ENCODE data around the gene SNTG2. TPM values are rescaled to one million over a fixed set of nuclear protein-coding genes. Genes with fewer than 3 reads are reported as not detected.

The SNTG2 gene
- total and polyA plus RNA-seq, 2 donors (not counting 3 experiments of a cell fraction or from before 2014, with no cell fraction given) = not detected

DNA sequence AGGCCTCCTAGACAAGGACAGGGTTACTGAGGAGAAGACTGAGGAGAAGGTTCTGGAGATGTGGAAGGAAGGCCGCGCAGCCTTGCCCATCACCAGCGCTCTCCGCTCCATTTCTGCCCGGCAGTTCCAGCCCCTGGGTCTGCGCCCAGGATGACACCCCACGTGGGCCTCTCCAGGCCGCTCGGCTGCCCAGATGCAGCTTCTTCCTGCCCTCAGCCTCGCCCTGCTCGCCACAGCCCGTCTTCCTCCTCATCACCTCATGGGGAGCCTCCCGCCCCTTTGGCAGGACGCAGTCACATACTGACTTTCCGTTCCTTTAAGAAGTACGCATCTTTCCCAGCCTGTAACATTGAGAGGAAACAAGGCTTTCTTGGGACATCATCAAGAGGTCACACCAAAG is 37.1 kb downstream of the SNTG2 start:
- dilution Hi-C loops (cut with MboI; ENCODE audit: extremely low pct_ligation_motif_present, low sequenced_read_pairs) = no loop called here
- POLR2A ChIA-PET = no interaction called here

DNA sequence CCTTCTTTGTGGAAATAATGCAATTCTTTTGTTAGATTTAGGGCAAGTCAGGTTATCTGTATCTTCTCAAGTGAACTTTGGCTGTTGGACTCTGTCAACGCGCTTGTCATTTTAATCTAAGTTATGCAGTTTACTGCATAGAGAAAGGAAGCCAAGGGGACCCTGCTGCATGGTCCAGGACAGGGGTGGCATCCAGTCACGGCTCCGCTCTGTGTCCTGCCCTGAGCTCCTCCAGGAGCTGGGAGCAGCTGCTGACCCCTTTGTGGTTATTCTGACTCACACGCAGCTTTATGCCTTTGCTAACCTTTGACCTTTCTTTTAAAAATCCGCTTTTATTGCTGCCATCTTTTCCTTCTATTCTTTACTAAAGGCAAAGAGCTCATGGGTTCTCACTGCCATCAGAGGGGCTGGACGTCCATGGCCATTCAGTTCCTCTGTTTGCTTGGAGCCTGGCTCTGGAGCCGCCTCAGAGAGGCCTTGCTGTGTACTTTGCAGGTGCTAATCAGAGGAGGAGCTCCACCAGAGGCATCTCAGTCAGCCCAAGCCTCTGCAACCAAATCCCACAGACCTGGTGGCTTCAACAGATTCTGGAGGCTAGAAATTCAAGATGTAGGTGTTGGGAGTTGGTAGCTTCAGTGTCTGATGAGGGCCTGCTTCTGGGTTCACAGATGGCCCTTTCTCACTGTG is 39.3 kb downstream of the SNTG2 start:
- Histone ChIP-seq H3K4me1 (ENCODE audit: control insufficient read depth, extremely low read depth, insufficient read depth, low read length) (no peaks in the 10 kb centered on the region), H2AFZ (ENCODE audit: low read depth, low read length) (no peak overlapping the region), H4K20me1 (replicated peaks; ENCODE audit: control insufficient read depth, extremely low read depth, insufficient read depth, low read length) (no peaks in the 10 kb centered on the region), H3K27me3 (ENCODE audit: control insufficient read depth in 2 of 2, insufficient read depth in 2 of 2, low read length in 2 of 2) (no peaks in the 10 kb centered on the region), H3K9me3 (replicated peaks; ENCODE audit: control insufficient read depth, insufficient read depth, low read length) (no peaks in the 10 kb centered on the region), H3K4me3 (replicated peaks in 1 of 3; ENCODE audit: insufficient read depth in 1 of 3, low read depth in 1 of 3, low read length in 3 of 3) (no peak overlapping the region), H3K4me2 (ENCODE audit: insufficient read depth, low read length) (no peak overlapping the region), H3K27ac (ENCODE audit: insufficient read depth, low read depth, low read length) (no peak overlapping the region), H3K9ac (replicated peaks; ENCODE audit: extremely low read depth, insufficient read depth, low read length) (no peak overlapping the region), H3K9me1 (replicated peaks; ENCODE audit: control insufficient read depth, extremely low read depth, insufficient read depth, low read length) (no peaks in the 10 kb centered on the region), H3K79me2 (ENCODE audit: control insufficient read depth, insufficient read depth, low read length) (no peaks in the 10 kb centered on the region), H3K36me3 (ENCODE audit: control insufficient read depth in 2 of 2, extremely low read depth in 1 of 2, insufficient read depth in 2 of 2, low read length in 2 of 2) (no peaks in the 10 kb centered on the region)
- intact Hi-C loops (cut with micrococcal nuclease) = no loop called here
- ChIA-PET CTCF (no interaction called here), POLR2A (no interaction called here)
- dilution Hi-C loops (cut with MboI; ENCODE audit: extremely low pct_ligation_motif_present, low sequenced_read_pairs) = no loop called here
- DNase-seq (ENCODE audit: low read depth, low spot score) (no peak), FAIRE-seq (no peak)
- BruUV-seq (replicated peaks) = no TSS peak
- no peak for TF ChIP-seq EZH2 (IDR thresholded peaks at IDR 0.05; ENCODE audit: borderline replicate concordance, low read depth, low read length, severe bottlenecking)
- no peak for TF ChIP-seq JUN (IDR thresholded peaks at IDR 0.05; ENCODE audit: borderline replicate concordance, insufficient read depth, insufficient read length, low read depth)
- no peak for TF ChIP-seq MYC (IDR thresholded peaks at IDR 0.05; ENCODE audit: low read depth, low read length)
- TF ChIP-seq POLR2A (IDR thresholded peaks at IDR 0.05; ENCODE audit: low read depth, low read length) = no peak
- TF ChIP-seq CTCF (IDR thresholded peaks at IDR 0.05; ENCODE audit: extremely low read depth in 1 of 2, insufficient read depth in 1 of 2, low read depth in 1 of 2, low read length in 2 of 2) = no peak
- TF ChIP-seq GATA2 (IDR thresholded peaks at IDR 0.05; ENCODE audit: insufficient read depth, insufficient read length, low read depth, low read length) = no peak
- TF ChIP-seq, protein P1, sequence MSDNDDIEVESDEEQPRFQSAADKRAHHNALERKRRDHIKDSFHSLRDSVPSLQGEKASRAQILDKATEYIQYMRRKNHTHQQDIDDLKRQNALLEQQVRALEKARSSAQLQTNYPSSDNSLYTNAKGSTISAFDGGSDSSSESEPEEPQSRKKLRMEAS (IDR thresholded peaks at IDR 0.05; ENCODE audit: insufficient read depth, insufficient read length) = no peak
- no peak for TF ChIP-seq FOS (IDR thresholded peaks at IDR 0.05; ENCODE audit: borderline replicate concordance, insufficient read depth, low read length)
- TF ChIP-seq POLR2AphosphoS5 (IDR thresholded peaks at IDR 0.05; ENCODE audit: insufficient read depth, low read depth, low read length) = no peak

More for the DNA sequence above, 37.1 kb downstream of the SNTG2 start:
- CTCF ChIA-PET = no interaction called here
- Histone ChIP-seq H3K79me2 (ENCODE audit: control insufficient read depth, insufficient read depth, low read length) (no peaks in the 10 kb centered on the region), H3K4me2 (ENCODE audit: insufficient read depth, low read length) (no peak overlapping the region), H3K36me3 (ENCODE audit: control insufficient read depth in 2 of 2, extremely low read depth in 1 of 2, insufficient read depth in 2 of 2, low read length in 2 of 2) (no peaks in the 10 kb centered on the region), H3K4me3 (replicated peaks in 1 of 3; ENCODE audit: insufficient read depth in 1 of 3, low read depth in 1 of 3, low read length in 3 of 3) (no peak overlapping the region), H3K27me3 (ENCODE audit: control insufficient read depth in 2 of 2, insufficient read depth in 2 of 2, low read length in 2 of 2) (no peaks in the 10 kb centered on the region), H3K9me1 (replicated peaks; ENCODE audit: control insufficient read depth, extremely low read depth, insufficient read depth, low read length) (no peaks in the 10 kb centered on the region), H3K9me3 (replicated peaks; ENCODE audit: control insufficient read depth, insufficient read depth, low read length) (peaks cover under 1% of the 10 kb centered on the region), H3K9ac (replicated peaks; ENCODE audit: extremely low read depth, insufficient read depth, low read length) (no peak overlapping the region), H2AFZ (ENCODE audit: low read depth, low read length) (no peak overlapping the region), H4K20me1 (replicated peaks; ENCODE audit: control insufficient read depth, extremely low read depth, insufficient read depth, low read length) (no peaks in the 10 kb centered on the region), H3K4me1 (ENCODE audit: control insufficient read depth, extremely low read depth, insufficient read depth, low read length) (no peaks in the 10 kb centered on the region), H3K27ac (ENCODE audit: insufficient read depth, low read depth, low read length) (no peak overlapping the region)
- TF ChIP-seq, protein P1 (IDR thresholded peaks at IDR 0.05; ENCODE audit: insufficient read depth, insufficient read length) = no peak
- no peak for TF ChIP-seq POLR2AphosphoS5 (IDR thresholded peaks at IDR 0.05; ENCODE audit: insufficient read depth, low read depth, low read length)
- DNase-seq (ENCODE audit: low read depth, low spot score) = no peak
- no TSS peak for BruUV-seq (replicated peaks)
- no peak for FAIRE-seq
- intact Hi-C loops (cut with micrococcal nuclease) = no loop called here
